Ascending aorta (tissue), 2 donors: ENCODE measurements around the gene AP1G1. TPM values are rescaled to one million over a fixed set of nuclear protein-coding genes. Genes with fewer than 3 reads are reported as not detected.

Source experiments
- DNase-seq, 2 donors: peaks; one replicate each; pipeline ENCODE4 v3.0.0-alpha.2; 2019; ENCODE audit warnings: low spot score in 2 of 2
- H3K27ac ChIP-seq, 2 donors: fragments of 200-600 bp; sonication (generic); one replicate each; pipeline ENCODE4 v1.5.1; 2016 to 2017; ENCODE audit warnings: mild to moderate bottlenecking in 1 of 2
- H3K27me3 ChIP-seq: fragments of 200-600 bp; sonication (generic); one replicate; pipeline ENCODE4 v1.5.1; 2017
- H3K36me3 ChIP-seq, 2 donors: fragments of 200-600 bp; sonication (generic); one replicate each; pipeline ENCODE4 v1.5.1; 2016
- H3K4me1 ChIP-seq, 2 donors: fragments of 200-600 bp; sonication (generic); one replicate each; pipeline ENCODE4 v1.5.1; 2016 to 2017; ENCODE audit warnings: mild to moderate bottlenecking in 1 of 2
- H3K4me3 ChIP-seq, 2 donors: fragments of 200-600 bp; sonication (generic); one replicate each; pipeline ENCODE4 v1.5.1; 2016 to 2017; ENCODE audit warnings: mild to moderate bottlenecking in 1 of 2
- H3K9me3 ChIP-seq, 2 donors: fragments of 200-600 bp; sonication (generic); one replicate each; pipeline ENCODE4 v1.5.1; 2016
- intact Hi-C: fragments of 100-400 bp; cut with DNase I; formaldehyde crosslinking; loops from one replicate; pipeline ENCODE4 v1.15.1; 2023
- total RNA-seq: library from RNA; depleted of rRNA; stranded (reverse); fragments of >200 nt; gene quantifications from one replicate; pipeline ENCODE4 v1.1.0, GENCODE V29; 2016
- TF ChIP-seq, protein P1 (sequence below), 3 experiments: fragments of 200-600 bp in 2 of 3; fragments of 450-650 bp in 1 of 3; sonication (generic) in 2 of 3; IDR thresholded peaks; one replicate each; pipeline ENCODE4 v1.5.1; 2016 to 2019; ENCODE audit warnings: antibody characterized with exemption in 3 of 3, mild to moderate bottlenecking in 1 of 3, moderate library complexity in 1 of 3

The AP1G1 gene
- total RNA-seq, 1 donor from 2014 or later = 40.7 TPM

DNA sequence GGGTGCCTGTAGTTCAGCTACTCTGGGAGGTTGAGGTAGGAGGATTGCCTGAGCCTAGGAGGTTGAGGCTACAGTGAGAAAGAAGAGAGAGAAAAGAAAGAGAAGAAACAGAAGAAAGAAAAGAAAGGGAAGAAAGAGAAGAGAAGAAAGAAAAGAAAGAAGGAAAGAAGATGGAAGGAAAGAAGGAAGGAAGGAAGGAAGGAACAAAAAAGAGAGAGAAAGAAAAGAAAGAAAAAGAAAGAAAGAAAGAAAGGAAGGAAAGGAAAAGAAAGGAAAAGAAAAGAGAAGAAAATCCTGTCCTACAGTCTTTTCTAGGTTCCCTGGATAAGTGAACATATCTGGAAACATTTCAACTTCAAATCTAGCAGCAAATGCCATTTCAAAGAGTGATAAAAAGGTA, 54.5 kb downstream of the AP1G1 start:
- intact Hi-C loops = no loop called here
- no peak for DNase-seq
- H3K36me3 ChIP-seq = peaks cover 75 to 76% of the 10 kb centered on the region in 2 donors

DNA sequence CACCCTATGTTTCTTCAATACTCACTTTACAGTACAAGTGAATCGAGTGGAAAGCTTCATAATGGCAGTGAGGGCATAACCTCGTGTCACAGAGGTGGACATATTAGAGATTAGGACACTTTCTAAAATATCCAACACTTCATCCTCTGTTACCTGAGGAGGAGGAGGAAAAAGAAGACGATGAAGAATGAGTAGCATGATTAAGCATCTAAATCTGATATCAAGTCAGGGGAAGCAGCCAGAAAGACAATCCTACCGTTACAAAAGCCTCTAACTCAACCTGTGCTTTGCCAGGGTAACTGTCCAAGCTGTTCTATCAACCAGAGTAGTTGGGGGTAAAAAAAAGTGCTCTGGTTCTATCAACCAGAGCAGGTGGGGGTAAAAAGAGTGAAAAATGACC, 60.4 kb downstream of the AP1G1 start:
- intact Hi-C loops = no loop called here
- Histone ChIP-seq H3K36me3 (peaks cover 63 to 73% of the 10 kb centered on the region in 2 donors), H3K27me3 (no peaks in the 10 kb centered on the region), H3K4me1 (no peaks in the 10 kb centered on the region), H3K9me3 (no peaks in the 10 kb centered on the region), H3K27ac (no peak overlapping the region), H3K4me3 (no peak overlapping the region)
- TF ChIP-seq, protein P1, sequence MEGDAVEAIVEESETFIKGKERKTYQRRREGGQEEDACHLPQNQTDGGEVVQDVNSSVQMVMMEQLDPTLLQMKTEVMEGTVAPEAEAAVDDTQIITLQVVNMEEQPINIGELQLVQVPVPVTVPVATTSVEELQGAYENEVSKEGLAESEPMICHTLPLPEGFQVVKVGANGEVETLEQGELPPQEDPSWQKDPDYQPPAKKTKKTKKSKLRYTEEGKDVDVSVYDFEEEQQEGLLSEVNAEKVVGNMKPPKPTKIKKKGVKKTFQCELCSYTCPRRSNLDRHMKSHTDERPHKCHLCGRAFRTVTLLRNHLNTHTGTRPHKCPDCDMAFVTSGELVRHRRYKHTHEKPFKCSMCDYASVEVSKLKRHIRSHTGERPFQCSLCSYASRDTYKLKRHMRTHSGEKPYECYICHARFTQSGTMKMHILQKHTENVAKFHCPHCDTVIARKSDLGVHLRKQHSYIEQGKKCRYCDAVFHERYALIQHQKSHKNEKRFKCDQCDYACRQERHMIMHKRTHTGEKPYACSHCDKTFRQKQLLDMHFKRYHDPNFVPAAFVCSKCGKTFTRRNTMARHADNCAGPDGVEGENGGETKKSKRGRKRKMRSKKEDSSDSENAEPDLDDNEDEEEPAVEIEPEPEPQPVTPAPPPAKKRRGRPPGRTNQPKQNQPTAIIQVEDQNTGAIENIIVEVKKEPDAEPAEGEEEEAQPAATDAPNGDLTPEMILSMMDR (IDR thresholded peaks at IDR 0.05) = no peak
- DNase-seq = no peak

More for the DNA sequence above, 54.5 kb downstream of the AP1G1 start:
- TF ChIP-seq, protein P1 (IDR thresholded peaks at IDR 0.05) = no peak
- H3K27ac ChIP-seq = no peak overlapping the region
- H3K4me1 ChIP-seq = no peaks in the 10 kb centered on the region
- no peaks in the 10 kb centered on the region for H3K27me3 ChIP-seq
- no peaks in the 10 kb centered on the region for H3K9me3 ChIP-seq
- no peak overlapping the region for H3K4me3 ChIP-seq

DNA sequence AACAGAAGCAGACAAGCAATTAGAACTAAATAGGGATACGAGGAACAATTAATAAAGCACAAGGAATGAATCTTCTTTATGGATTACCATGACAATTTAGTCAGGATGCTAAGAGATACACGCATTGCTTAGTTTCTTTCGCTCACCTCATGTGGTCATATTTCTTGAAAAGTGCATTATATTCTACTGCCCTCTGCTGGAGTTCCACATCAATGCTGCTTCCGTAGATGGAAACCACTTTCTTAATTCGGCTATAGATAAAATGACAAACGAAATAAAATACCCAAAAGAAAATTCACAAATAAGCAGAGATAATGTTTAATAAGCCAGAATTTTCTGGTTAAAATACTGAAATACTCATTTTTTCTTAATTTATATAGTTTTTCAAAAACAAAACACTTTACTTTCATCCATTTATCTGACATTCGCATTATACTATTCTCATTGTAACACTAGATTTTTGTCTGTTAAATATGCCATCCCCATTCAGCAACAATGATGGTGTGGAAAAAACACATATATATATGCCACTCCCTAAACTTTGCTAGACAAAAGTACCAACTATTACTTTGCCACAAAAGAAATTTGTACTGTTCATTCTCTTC, 62.1 kb downstream of the AP1G1 start:
- H3K9me3 ChIP-seq = no peaks in the 10 kb centered on the region
- H3K36me3 ChIP-seq = peaks cover 67 to 71% of the 10 kb centered on the region in 2 donors
- no peak overlapping the region for H3K27ac ChIP-seq
- DNase-seq = no peak
- H3K4me1 ChIP-seq = no peaks in the 10 kb centered on the region
- TF ChIP-seq, protein P1 (IDR thresholded peaks at IDR 0.05) = peak; percentile 36 to 71 (median 70)
- H3K4me3 ChIP-seq = no peak overlapping the region
- intact Hi-C loops = no loop called here
- no peaks in the 10 kb centered on the region for H3K27me3 ChIP-seq

DNA sequence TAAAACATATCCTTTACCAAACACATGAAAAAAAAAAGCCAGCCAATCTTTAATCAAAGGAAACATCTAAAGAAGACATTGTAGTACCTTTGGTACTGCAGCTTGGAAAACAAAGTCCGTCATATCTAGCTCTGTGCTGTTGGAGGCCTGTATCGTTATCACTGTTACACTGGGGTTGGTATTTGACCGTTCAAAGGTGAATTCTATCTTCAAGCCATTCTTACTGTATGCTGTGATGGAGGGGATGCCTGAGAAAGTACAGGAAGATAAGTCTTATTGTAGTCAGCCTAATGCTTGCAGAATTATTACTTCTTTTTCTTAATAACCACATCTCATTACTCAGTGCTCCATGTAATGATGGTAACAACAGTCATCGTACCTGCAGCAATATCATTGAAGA, 69.8 kb downstream of the AP1G1 start:
- Histone ChIP-seq H3K27ac (no peak overlapping the region), H3K36me3 (peaks cover 59 to 69% of the 10 kb centered on the region in 2 donors), H3K4me1 (no peaks in the 10 kb centered on the region), H3K27me3 (no peaks in the 10 kb centered on the region), H3K4me3 (no peak overlapping the region), H3K9me3 (no peaks in the 10 kb centered on the region)
- TF ChIP-seq, protein P1 (IDR thresholded peaks at IDR 0.05) = no peak
- intact Hi-C loops = no loop called here
- no peak for DNase-seq

DNA sequence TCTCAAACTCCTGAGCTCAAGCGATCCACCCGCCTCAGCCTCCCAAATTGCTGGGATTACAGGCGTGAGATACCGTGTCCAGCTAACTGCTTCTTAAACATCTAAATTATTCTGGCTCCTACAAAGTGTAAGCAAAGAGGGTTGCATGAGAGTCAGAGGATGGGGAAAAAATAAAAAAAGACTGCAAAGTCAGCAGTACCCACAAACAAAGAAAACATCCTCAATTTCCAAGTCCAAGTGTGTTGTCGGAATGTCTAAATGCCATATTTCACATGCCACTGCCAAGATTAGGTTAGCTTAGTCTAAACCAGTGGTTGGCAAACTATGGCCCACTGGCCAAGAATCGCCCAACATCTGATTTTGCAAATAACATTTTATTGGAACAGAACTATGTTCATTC, 71.1 kb downstream of the AP1G1 start:
- DNase-seq = no peak
- no peak overlapping the region for H3K4me3 ChIP-seq
- TF ChIP-seq, protein P1 (IDR thresholded peaks at IDR 0.05) = no peak
- H3K27me3 ChIP-seq = no peaks in the 10 kb centered on the region
- H3K27ac ChIP-seq = no peak overlapping the region
- peaks cover 57 to 69% of the 10 kb centered on the region in 2 donors for H3K36me3 ChIP-seq
- no peaks in the 10 kb centered on the region for H3K4me1 ChIP-seq
- intact Hi-C loops = no loop called here
- no peaks in the 10 kb centered on the region for H3K9me3 ChIP-seq

DNA sequence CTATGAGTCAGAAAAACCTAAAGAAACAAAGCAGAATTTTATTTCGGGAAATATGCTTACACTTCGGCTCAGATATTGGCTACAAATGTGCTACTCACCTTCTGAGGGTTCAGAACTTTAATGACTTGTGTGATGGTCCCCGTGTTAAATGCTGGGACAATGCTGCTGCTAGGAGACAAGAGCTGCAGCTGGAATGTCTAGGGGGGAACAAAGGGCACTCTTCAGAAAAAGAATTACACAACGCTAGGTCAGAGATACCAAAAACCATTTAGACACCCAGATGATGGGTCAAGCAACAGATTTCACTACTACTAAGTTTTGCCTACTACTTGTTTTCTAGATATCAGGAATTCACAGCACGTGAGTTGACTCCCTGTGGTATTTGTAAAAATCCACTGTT, 74.1 kb downstream of the AP1G1 start:
- no peak overlapping the region for H3K27ac ChIP-seq
- intact Hi-C loops = no loop called here
- no peaks in the 10 kb centered on the region for H3K4me1 ChIP-seq
- no peak for DNase-seq
- no peak overlapping the region for H3K4me3 ChIP-seq
- no peaks in the 10 kb centered on the region for H3K9me3 ChIP-seq
- peaks cover 65 to 70% of the 10 kb centered on the region in 2 donors for H3K36me3 ChIP-seq
- TF ChIP-seq, protein P1 (IDR thresholded peaks at IDR 0.05) = no peak
- no peaks in the 10 kb centered on the region for H3K27me3 ChIP-seq
